NCI-H2196 (cell line): ENCODE data around the gene SPATA31D4.

Source experiments
- DNase-seq: peaks from one replicate; lab custom pipeline; 2025; ENCODE audit not compliant: unreplicated experiment; lab: John Stamatoyannopoulos, UW

Gene SPATA31D4

DNA sequence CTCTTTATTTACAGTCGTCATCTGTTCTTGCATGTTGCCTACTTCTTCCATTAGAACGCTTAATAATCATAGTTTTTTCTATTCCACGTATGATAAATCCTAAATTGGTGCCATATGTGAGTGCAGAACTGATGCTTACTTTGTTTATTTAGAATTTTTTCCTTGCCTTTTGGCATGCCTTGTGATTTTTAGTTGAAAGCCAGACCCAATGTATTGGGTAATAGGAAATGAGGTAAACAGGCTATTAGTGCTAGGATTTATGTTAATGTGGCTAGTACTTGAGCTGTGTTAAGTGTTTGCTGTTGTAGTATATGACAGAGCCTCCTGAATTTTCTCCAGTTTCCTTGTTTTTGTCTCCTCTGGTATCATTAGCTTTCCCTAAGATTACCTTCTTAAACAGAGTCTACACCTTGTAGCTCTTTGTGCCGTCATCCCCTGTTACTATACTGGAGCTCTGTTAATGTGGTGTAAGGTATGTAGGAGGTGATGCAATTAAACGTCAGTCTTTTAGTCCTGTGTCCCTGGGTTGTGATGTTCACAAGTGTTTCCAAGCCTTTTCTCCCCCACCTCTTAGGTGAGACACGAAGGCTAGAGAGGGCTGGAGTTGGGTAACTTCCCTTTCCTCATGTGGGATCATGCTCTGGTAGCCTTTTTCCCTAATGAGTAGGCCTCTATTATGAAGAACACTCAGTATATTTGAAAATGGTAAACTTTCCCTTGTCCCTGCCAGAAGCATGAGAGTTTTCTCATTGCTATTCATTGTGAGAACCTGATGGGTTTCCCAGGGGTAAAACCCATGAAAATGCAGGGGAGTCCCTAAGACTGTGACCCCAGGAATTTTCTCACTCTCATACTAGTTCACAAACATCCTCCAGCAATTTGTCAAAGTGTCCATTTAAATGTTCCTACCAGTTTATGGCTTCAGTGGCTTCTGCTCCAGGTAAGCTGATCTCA is 36.3 kb downstream of the SPATA31D4 start:
- DNase-seq, result no peak

DNA sequence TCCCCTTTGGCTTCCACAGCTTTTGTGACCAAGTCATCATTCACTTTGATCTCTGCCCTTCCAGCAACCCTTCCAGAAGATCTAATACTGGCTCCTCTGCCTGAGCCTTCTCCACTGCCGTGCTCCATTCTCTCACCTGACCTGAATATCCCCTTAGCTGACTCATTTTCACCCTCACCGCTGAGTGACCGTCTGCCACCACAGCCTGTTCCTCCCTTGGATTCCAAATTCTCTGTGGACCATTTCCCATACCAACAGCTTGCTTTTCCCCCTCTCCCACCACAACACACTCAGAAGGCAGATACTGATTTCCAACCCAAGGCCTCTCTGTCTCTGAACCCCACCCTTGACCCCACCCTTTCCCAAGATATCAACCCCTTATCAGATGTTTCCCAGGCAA is 39.8 kb downstream of the SPATA31D4 start:
- DNase-seq, result no peak

DNA sequence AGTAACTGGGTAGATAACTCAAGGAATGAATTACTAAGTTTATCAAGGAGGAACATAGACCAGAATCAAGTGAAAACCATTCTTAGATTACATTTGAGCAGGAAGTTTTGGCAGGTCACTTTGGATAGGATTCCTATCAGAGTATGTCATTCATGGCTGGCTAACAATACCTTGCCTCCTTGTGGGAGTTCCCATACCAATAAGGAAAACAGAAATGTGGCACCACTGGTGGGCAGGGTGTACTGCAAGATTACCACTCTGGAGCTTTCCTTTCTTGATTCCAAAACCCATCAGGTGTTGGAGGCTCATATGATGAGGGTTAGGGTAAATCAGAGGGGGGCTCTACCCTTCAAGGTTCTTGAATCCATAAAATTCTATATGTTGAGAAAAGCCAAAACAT is 41.7 kb downstream of the SPATA31D4 start:
- DNase-seq, result no peak

DNA sequence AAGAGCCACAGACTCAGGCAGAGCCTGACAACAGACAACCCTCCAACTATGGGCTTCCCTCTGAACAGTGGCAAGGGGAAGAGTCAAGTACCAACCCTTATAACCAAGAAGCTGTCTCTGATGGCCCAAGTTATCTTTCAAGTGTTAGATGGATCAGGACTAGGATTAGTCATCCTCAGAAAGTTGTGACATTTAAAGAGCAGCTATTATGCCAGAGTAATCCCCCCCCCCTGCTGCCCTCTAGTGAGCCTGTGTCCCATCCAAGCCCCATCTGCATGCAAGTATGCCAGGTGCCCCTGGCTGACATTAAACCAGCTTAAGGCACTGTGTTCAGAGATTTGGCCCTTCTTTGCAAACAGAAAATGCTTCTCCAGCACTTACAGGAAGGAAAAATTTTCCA is 43.5 kb downstream of the SPATA31D4 start:
- DNase-seq, result no peak

DNA sequence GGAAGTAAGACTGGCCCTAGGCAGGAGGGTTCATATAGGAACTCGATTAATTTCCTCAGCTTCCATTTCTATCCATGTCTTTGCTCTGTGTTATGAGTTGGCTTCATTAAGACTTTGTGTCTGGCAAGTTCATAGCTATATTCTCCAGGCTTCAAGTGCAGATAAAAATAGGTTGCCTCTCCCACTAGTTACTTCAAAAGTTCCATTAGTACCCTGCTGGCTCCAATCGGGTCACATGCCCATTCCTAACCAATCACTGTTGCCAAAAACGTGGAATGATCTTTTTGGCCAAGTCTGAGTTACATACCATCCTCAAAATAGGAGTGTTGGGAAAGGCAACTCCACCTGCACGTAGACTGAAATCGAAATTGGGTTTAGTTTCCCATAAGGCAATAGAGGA is 46.5 kb downstream of the SPATA31D4 start:
- DNase-seq, result no peak

DNA sequence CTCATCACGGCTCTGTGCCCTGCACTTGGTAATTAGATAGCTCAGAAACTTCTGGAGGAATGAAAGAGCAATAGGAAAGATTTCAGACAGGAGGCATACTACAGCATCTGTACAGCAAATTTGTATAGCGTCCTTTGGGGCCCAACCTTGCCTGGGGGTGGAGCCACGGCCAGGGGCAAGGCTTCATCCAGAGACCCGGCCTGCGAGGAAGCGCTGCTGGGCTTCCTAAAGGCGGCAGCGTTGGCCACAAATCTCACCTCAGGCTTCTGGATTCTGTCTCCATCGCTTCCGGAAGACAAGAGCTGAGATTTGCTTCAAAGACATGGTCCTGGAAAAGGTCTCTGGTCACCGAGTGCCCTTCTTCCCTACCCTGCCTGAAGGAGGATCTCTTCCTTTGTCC is 48.1 kb downstream of the SPATA31D4 start:
- no peak for DNase-seq

DNA sequence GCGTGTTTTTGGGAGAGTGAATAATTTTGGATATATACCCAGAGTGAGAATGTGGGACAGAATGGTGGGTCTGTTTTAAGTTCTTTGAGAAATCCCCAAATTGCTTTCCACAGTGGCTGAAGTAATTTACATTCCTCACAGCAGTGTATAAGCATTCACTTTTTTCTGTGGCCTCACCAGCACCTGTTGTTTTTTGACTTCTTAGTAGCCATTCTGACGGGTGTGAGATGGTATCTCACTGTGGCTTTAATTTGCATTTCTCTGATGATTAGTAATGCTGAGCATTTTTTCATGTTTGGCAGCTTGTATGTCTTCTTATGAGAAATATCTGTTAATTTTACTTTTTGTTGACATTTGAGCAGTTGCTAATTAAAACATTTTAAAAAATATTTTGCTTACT is 51.0 kb downstream of the SPATA31D4 start:
- DNase-seq, result no peak

DNA sequence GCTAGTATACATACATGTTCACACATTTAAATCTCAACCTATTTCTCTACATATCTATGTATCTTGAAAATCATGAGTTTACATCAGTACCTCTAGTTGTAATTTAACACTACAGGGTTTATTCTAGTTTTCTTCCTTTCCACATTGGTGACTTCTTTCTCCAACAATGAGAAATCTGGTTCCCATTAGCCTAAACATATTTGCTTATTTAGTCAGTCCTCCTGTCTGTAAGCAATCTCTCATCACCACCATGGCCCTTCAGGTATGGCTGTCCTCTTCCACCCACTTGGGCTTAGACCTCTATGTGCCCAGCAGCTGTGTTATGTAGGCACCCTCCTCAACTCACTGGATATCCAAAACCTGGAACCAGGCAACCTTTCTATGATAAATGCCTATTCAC is 52.3 kb downstream of the SPATA31D4 start:
- no peak for DNase-seq

DNA sequence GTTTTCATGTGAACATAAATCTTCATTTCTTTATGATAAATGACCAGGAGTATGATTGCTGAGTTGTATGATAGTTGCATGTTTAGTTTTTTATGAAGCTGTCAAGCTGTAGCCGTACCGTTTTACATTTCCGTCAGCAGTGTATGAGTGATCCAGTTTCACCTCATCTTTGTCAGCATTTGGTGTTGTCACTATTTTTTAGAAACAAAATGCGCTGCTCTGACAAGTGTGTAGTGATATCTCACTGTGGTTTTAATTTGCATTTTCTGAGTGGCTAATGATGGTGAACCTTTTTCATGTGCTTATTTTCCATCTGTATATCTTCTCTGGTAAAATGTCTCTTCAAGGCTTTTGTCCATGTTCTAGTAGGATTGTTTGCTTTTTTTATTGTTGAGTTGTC is 53.7 kb downstream of the SPATA31D4 start:
- no peak for DNase-seq
